ENCODE data around the gene OLR1. TPM values are rescaled to one million over a fixed set of nuclear protein-coding genes. Genes with fewer than 3 reads are reported as not detected.
A peak's percentile ranks its signal among the peaks of the same experiment; 100 is the strongest.

OLR1 gene
- total RNA-seq, 1 donor: under 0.01 TPM

GRCh38 chr12:10153271-10154144, 18.4 kb downstream of the OLR1 start:
- Histone ChIP-seq H3K79me2 (ENCODE audit: insufficient read depth, low read length) (no peaks in the 10 kb centered on the region), H2AFZ (ENCODE audit: low read length) (peak overlapping the region; percentile 98), H3K4me1 (ENCODE audit: insufficient read depth, low read length) (peaks cover 8% of the 10 kb centered on the region), H3K27me3 (ENCODE audit: insufficient read depth, low read length) (no peaks in the 10 kb centered on the region), H3K9me3 (ENCODE audit: low read depth, low read length) (no peaks in the 10 kb centered on the region), H3K36me3 (ENCODE audit: insufficient read depth, low read length) (no peaks in the 10 kb centered on the region), H4K20me1 (ENCODE audit: insufficient read depth, low read length) (no peaks in the 10 kb centered on the region), H3K4me3 (ENCODE audit: insufficient read depth, low read length) (peak overlapping the region; percentile 81), H3K4me2 (ENCODE audit: insufficient read depth, low read length) (peak overlapping the region; percentile 96), H3K27ac (ENCODE audit: low read depth, low read length) (peak overlapping the region; percentile 68)
- peak; percentile 86 for DNase-seq (ENCODE audit: insufficient read length, low spot score, missing footprints)
- TF ChIP-seq CTCF (IDR thresholded peaks at IDR 0.05; ENCODE audit: extremely low read depth, low read depth, low read length): peak; percentile 79

GRCh38 chr12:10151621-10152020, 20.3 kb downstream of the OLR1 start:
- Histone ChIP-seq H3K36me3 (ENCODE audit: insufficient read depth, low read length) (no peaks in the 10 kb centered on the region), H3K79me2 (ENCODE audit: insufficient read depth, low read length) (no peaks in the 10 kb centered on the region), H2AFZ (ENCODE audit: low read length) (no peak overlapping the region), H3K9me3 (ENCODE audit: low read depth, low read length) (no peaks in the 10 kb centered on the region), H3K27ac (ENCODE audit: low read depth, low read length) (no peak overlapping the region), H3K4me1 (ENCODE audit: insufficient read depth, low read length) (peaks cover 8% of the 10 kb centered on the region), H4K20me1 (ENCODE audit: insufficient read depth, low read length) (no peaks in the 10 kb centered on the region), H3K4me2 (ENCODE audit: insufficient read depth, low read length) (no peak overlapping the region), H3K27me3 (ENCODE audit: insufficient read depth, low read length) (no peaks in the 10 kb centered on the region), H3K4me3 (ENCODE audit: insufficient read depth, low read length) (no peak overlapping the region)
- DNase-seq (ENCODE audit: insufficient read length, low spot score, missing footprints): no peak
- no peak for TF ChIP-seq CTCF (IDR thresholded peaks at IDR 0.05; ENCODE audit: extremely low read depth, low read depth, low read length)

- H3K79me2 ChIP-seq (ENCODE audit: insufficient read depth, low read length): no peaks in the 10 kb centered on the region
- H3K4me2 ChIP-seq (ENCODE audit: insufficient read depth, low read length): no peak overlapping the region
- no peaks in the 10 kb centered on the region for H3K9me3 ChIP-seq (ENCODE audit: low read depth, low read length)
- no peaks in the 10 kb centered on the region for H4K20me1 ChIP-seq (ENCODE audit: insufficient read depth, low read length)
- no peaks in the 10 kb centered on the region for H3K36me3 ChIP-seq (ENCODE audit: insufficient read depth, low read length)
- H3K4me3 ChIP-seq (ENCODE audit: insufficient read depth, low read length): no peak overlapping the region
- H2AFZ ChIP-seq (ENCODE audit: low read length): no peak overlapping the region
- no peaks in the 10 kb centered on the region for H3K27me3 ChIP-seq (ENCODE audit: insufficient read depth, low read length)
- no peak for TF ChIP-seq CTCF (IDR thresholded peaks at IDR 0.05; ENCODE audit: extremely low read depth, low read depth, low read length)
- no peak for DNase-seq (ENCODE audit: insufficient read length, low spot score, missing footprints)
- no peaks in the 10 kb centered on the region for H3K4me1 ChIP-seq (ENCODE audit: insufficient read depth, low read length)
- H3K27ac ChIP-seq (ENCODE audit: low read depth, low read length): no peak overlapping the region
These were observed 24.1 kb downstream of the OLR1 start for GRCh38 chr12:10147714-10148403.

GRCh38 chr12:10142976-10143589, 28.8 kb downstream of the OLR1 start:
- Histone ChIP-seq H3K4me2 (ENCODE audit: insufficient read depth, low read length) (no peak overlapping the region), H2AFZ (ENCODE audit: low read length) (no peak overlapping the region), H3K4me1 (ENCODE audit: insufficient read depth, low read length) (no peaks in the 10 kb centered on the region), H4K20me1 (ENCODE audit: insufficient read depth, low read length) (no peaks in the 10 kb centered on the region), H3K27me3 (ENCODE audit: insufficient read depth, low read length) (no peaks in the 10 kb centered on the region), H3K9me3 (ENCODE audit: low read depth, low read length) (no peaks in the 10 kb centered on the region), H3K79me2 (ENCODE audit: insufficient read depth, low read length) (no peaks in the 10 kb centered on the region), H3K4me3 (ENCODE audit: insufficient read depth, low read length) (no peak overlapping the region), H3K36me3 (ENCODE audit: insufficient read depth, low read length) (no peaks in the 10 kb centered on the region), H3K27ac (ENCODE audit: low read depth, low read length) (no peak overlapping the region)
- no peak for DNase-seq (ENCODE audit: insufficient read length, low spot score, missing footprints)
- TF ChIP-seq CTCF (IDR thresholded peaks at IDR 0.05; ENCODE audit: extremely low read depth, low read depth, low read length): no peak
